Epithelial cell of proximal tubule (primary cell): Measurements from ENCODE around the gene MYL6B. TPM values are rescaled to one million over a fixed set of nuclear protein-coding genes. Genes with fewer than 3 reads are reported as not detected.

ENCODE experiments used
- DNase-seq: peaks from one replicate; pipeline ENCODE4 v3.0.0-alpha.2; 2011; ENCODE audit warnings: low read depth
- H3K4me3 ChIP-seq: 2 replicates; pipeline ENCODE4 v1.5.1; 2011; ENCODE audit warnings: low read depth, mild to moderate bottlenecking, low read length
- total RNA-seq: library from RNA; depleted of rRNA; stranded (reverse); fragments of >200 nt; gene quantifications from 2 replicates; pipeline ENCODE4 v1.2.3, GENCODE V29; 2015
- TF ChIP-seq, protein P1 (sequence below): conservative IDR thresholded peaks from 2 replicates; pipeline ENCODE4 v1.5.1; 2012; ENCODE audit warnings: low read depth, mild to moderate bottlenecking, low read length

Gene MYL6B
- total RNA-seq, 1 donor from 2014 or later: 133 TPM

DNA sequence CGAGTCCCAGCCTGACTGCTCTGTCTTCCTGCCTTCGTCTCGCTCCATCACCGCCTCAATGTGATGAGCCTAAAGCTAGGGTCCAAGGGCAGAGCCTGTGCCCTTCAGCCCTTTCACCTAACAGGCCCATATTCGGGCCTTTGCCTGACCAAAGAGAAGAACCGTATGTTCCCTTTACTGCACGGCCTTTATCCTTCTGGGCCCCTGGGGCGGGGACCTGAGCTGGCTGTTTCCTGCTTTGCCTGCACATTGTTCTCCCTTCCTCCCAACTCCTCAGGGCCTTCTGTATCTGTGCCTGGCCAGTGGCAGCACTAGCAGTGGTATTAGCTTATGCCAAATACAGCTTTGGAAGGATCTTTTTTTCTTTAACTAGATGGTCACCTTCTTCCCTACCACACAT is 8.5 kb upstream of the MYL6B start:
- DNase-seq: no peak
- TF ChIP-seq, protein P1, sequence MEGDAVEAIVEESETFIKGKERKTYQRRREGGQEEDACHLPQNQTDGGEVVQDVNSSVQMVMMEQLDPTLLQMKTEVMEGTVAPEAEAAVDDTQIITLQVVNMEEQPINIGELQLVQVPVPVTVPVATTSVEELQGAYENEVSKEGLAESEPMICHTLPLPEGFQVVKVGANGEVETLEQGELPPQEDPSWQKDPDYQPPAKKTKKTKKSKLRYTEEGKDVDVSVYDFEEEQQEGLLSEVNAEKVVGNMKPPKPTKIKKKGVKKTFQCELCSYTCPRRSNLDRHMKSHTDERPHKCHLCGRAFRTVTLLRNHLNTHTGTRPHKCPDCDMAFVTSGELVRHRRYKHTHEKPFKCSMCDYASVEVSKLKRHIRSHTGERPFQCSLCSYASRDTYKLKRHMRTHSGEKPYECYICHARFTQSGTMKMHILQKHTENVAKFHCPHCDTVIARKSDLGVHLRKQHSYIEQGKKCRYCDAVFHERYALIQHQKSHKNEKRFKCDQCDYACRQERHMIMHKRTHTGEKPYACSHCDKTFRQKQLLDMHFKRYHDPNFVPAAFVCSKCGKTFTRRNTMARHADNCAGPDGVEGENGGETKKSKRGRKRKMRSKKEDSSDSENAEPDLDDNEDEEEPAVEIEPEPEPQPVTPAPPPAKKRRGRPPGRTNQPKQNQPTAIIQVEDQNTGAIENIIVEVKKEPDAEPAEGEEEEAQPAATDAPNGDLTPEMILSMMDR: no peak
- H3K4me3 ChIP-seq: no peak overlapping the region

DNA sequence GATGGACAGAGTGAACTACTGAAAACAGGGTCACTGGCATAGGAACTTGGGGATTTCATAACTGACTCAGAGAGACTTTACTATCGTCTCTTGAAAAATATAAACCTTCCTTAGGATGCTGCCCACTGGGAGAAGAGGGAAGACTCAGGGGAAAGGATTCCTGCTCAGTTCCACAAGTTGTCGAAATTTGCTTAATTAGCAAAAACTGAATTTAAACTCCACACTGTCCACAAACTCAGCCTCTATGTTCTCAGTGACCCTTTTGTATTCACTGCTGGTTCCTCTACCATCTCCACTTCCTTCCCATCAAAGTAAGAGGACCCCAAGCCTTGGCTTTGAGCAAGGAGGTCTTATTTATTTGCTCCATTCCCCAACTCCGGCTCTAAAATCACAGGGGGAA is 7.2 kb upstream of the MYL6B start:
- no peak overlapping the region for H3K4me3 ChIP-seq
- DNase-seq: no peak
- TF ChIP-seq, protein P1: no peak

DNA sequence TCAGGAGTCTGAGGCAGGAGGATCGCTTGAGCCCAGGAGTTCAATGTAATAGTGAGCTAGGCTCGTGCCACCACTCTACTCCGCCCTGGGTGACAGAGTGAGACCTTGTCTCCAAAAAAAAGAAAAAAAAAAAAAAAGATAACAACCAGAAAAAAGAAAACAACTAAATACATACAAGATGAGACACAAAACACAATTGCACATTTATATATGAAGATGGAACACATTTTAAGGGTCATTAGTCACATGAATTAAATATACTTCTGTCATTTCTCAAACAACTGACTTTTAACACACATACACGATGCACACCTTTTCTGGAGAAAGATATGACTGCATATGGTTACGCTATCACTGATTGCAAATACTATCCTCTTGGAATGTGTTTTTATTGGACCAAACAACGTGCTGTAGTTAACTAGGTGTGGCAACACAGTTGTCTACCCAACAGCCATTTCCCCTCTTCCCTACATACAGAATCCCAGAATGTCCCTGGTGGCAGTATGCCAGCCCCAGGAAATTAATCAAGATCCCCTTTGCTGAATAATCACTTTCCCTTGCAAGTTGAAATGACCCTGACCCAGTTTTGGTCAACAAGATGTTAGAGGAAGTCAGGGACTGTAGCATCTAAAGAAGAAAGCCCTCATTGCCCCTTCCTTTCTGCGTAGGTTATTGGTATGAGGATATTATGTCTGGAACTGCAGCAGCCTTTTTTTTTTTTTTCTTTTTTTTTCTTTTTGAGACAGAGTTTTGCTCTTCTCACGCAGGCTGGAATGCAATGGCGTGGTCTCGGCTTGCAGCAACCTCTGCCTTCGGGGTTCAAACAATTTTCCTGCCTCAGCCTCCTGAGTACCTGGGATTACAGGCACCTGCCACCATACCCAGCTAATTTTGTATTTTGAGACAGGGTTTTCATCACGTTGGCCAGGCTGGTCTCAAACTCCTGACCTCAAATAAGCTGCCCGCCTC is 5.6 kb upstream of the MYL6B start:
- TF ChIP-seq, protein P1: no peak
- DNase-seq: no peak
- no peak overlapping the region for H3K4me3 ChIP-seq

DNA sequence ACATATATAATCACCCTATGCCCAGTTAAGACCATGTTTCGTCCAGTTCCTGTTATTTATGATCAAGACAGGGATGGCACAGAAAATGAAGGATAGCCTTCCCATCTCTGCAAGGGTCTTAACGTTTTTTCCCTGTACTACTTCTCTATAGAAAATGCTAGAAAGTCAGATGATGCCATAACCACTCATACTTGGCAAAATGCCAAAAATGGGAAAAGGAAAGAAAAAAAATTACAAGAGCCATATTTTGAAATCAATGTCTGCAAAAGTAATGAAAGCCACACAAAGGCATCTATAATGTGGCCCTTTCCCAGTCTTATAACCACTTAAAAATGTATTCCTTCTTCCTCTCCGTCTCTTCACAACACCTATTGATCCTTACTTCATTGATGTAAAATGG is 1.8 kb upstream of the MYL6B start:
- no peak overlapping the region for H3K4me3 ChIP-seq
- no peak for DNase-seq
- TF ChIP-seq, protein P1: no peak

DNA sequence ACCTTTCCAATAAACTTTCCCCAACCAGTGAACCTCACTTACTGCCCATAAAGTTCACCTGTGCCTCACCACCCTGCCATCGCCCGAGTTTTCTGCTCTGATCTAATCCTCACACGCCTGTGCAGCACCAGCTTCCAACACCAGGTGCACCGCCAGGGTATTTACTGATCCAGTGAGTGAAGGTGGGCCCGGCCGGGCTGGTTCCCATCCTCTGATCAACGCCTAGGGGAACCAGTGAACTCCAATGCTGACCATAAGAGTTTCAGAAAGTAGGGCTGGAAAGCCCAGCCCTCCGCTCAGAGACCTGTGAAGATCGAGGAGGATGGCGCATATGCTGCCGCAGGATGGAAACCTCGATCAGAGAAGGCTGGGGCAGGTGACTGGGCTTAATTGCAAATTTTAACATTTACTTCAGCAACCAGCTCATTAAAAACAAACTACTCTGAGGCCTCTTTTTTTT is 685 bp upstream of the MYL6B start:
- TF ChIP-seq, protein P1: peak; percentile 59
- DNase-seq: no peak

DNA sequence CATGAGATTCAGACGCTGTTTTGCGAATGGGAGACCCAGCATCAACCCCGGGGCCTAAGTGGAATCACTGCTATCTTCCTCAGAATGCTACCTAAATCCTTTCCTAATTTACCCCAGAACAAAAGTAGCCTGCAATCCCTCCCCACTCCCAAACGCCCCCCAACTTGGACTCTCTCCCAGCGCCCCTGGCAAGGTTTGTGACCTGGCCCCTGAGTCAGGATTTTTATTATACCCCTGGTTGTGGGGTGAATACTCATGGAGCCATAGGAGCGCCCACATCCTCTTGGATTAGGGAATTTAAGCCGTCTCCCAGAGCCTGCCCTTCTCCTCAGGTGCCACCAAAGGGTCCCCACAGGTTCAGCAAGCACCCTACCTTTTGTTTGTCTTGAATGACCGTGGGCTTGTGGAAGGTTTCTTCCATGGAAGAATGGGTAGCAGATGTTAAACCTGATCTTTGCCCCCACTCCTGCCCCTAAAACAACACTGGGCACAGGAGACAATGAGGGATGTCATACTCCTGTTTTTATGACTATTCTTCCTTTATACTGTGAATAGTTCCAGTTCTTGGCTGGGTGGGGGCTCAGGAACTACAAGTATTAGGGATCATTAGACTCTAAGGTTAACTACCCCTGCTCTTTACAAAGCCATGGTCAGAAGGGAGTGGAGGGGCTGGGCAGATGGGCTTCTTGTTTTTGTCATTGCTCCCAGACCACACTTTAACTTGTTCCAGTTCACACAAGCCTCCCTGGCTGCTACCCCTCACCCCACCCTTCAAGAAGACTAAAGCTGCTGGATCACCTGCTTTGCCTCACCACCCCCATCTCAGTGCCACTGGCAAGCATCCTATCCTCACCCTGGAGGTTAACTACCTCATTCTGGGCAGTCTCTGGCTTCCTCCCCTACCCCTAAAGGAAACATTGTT is 630 bp downstream of the MYL6B start:
- peak overlapping the region; percentile 86 for H3K4me3 ChIP-seq
- no peak for DNase-seq
- TF ChIP-seq, protein P1: no peak

More for the DNA sequence above, 685 bp upstream of the MYL6B start:
- H3K4me3 ChIP-seq: peak overlapping the region; percentile 86
